Activated T-cell treated with anti-CD3 and anti-CD28 coated beads for 1 hour (primary cell): Measurements from ENCODE around the gene SNRNP70.
A peak's percentile ranks its signal among the peaks of the same experiment; 100 is the strongest.

Source experiments
- DNase-seq: peaks from one replicate; pipeline ENCODE4 v3.0.0-alpha.2; 2020; ENCODE audit warnings: low read depth

Gene SNRNP70

GRCh38 chr19:49102303-49102702, 17.1 kb downstream of the SNRNP70 start:
- no peak for DNase-seq

DNA sequence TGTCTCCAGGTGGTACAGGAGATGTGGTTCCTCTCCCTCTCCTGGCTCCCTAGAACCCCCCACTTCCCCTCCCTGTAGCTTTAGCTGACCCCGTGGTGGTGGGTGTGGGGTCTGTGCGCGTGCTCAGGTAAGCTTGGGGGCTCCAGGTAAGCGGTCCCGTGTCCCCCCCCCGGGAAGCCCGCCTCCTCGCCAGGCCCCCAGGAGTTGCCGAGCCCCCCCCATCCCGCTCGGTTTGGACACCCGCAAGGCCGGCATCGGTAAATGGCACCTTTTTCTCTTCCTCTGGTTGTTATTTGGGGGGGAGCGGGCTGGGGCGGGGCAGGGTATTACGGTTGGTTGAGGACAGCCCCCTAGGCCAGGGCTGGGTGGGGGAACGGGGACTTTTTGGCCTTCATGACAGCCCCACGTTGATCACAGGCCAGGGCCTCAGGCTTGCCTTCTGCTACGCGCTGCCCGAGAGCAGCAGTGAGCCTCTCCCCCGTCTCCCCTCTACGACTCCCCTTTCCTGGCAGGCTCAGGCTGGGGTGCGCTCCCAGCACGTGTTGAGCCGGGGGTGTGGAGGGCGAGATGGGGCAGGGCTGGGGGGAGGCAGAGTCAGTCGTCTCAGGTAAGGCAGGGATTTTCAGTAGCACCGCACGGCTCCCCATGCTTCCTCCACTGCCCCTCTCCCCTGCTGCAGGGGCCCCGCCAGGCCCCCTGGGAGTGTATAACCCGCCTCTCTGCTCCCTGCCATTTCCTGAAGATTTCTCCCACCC, 18.3 kb downstream of the SNRNP70 start:
- DNase-seq: no peak

GRCh38 chr19:49104229-49104864, 19.1 kb downstream of the SNRNP70 start:
- no peak for DNase-seq

DNA sequence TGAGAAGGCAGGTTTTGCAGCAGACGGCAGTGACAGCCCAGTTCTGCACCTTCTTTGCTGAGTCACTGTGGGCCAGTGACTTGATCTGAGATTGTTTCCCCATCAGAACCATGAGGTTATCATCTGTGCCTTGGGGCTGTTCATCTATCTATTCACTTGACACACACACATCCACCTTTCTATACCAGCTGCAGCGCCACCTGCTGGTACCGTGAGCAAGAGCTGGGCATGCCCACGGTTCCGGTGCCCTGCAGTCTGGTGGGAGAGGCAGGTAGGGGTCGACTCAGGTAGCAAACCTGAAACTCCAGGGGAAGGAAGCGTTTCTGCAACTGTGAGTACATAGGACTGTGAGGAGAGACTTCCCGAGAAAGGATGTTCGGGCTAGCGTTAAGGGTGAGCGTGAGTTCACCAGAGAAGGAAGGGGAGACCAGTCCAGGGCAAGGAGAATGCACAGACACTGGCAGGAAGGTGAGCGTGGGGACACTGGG, 21.4 kb downstream of the SNRNP70 start:
- peak; percentile 67 for DNase-seq

DNA sequence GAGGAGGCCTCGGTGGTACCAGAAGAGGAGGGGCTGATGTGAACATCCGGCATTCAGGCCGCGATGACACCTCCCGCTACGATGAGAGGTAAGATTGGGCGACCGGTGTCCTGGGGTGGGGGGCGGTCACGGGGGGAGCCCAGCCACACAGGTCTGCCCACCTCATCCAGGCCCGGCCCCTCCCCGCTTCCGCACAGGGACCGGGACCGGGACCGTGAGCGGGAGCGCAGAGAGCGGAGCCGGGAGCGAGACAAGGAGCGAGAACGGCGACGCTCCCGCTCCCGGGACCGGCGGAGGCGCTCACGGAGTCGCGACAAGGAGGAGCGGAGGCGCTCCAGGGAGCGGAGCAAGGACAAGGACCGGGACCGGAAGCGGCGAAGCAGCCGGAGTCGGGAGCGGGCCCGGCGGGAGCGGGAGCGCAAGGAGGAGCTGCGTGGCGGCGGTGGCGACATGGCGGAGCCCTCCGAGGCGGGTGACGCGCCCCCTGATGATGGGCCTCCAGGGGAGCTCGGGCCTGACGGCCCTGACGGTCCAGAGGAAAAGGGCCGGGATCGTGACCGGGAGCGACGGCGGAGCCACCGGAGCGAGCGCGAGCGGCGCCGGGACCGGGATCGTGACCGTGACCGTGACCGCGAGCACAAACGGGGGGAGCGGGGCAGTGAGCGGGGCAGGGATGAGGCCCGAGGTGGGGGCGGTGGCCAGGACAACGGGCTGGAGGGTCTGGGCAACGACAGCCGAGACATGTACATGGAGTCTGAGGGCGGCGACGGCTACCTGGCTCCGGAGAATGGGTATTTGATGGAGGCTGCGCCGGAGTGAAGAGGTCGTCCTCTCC, 22.6 kb downstream of the SNRNP70 start:
- DNase-seq: no peak

GRCh38 chr19:49109051-49109450, 23.8 kb downstream of the SNRNP70 start:
- DNase-seq: no peak

GRCh38 chr19:49109569-49110233, 24.4 kb downstream of the SNRNP70 start:
- DNase-seq: no peak

DNA sequence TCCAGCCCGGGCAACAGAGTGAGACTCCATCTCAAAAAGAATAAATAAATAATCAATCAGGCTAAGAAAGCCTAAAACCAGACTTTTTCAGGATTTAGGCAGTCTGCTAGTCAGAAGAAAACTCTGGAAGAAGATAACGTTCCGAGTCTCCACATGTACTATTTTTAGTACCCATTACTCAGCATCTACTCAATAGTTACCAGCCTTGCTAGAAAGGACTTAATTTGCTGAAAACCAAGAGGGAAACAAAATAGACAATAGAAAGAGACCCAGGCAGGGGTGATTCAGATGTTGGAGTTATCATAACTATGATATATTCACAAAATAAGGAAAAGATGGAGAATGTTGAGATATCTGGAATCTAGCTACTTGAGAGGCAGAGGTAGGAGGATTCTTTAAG, 25.3 kb downstream of the SNRNP70 start:
- DNase-seq: no peak

- no peak for DNase-seq
These were observed 26.2 kb downstream of the SNRNP70 start for GRCh38 chr19:49111218-49111998.

DNA sequence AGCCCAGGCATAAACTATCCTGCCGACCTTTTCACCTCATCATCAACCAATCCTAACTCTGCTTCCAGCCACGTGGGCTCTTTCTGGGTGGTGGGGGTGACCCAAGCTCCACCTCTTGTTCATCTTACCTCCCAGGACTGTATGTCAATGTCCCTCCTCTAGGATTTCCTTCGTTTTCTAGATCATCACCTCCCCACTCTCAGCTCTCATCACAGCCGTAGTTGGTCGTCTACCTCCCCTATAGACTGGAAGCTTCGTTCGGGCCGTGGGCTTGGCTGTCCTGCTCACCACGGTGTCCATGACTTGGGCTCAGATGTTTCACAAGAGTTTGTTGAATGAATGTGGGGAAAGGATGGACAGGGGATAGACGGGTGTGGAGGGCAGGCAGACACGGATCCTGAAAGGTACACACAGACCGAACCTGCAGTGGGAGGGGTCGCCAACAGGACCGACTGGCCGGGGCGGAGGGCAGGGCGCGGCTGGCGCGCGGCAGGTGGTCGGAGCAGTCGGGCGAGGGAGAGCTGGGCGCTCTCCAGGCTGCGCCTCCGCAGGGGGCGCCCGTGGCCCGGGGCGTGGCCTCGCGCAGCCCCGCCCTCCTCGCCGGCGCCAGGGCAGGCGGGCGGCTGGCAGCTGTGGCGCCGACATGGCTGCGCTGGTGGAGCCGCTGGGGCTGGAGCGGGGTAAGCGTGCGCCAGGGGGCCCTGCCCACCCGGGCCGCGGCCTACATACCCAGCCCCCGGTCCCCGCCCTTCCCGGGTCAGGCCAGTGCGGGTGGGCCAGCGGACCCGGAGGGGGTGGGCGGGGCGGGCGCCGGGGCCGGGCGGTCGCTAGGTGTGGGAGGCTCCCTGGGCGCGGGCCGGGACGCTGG, 28.7 kb downstream of the SNRNP70 start, which contains the start of gene LIN7B:
Gene LIN7B (plus strand): TSS at position 609 of the 868 bp plus-strand sequence. CDS start 35 bp downstream, at position 644.
- peak; percentile 62 for DNase-seq

GRCh38 chr19:49114630-49115363, 29.5 kb downstream of the SNRNP70 start:
- peak; percentile 37 for DNase-seq

DNA sequence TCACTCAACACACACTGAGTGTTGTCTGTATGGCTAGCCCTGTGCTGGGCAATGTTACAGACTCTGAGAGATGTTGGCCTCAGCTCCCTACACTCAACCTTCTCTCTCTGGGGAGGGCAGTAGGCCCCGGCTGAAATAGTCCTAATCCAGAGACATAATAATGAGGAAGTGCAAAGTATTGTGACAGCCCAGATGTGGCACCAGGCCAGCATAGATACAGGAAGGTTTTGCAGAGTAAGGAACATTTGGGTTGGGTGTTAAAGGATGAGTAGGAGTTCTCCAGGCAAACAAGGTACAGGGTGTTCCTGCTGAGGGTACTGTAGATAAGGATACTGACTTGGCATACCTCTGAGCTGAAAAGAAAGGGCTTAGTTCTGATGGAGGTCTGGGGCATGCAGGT, 31.3 kb downstream of the SNRNP70 start:
- DNase-seq: no peak

DNA sequence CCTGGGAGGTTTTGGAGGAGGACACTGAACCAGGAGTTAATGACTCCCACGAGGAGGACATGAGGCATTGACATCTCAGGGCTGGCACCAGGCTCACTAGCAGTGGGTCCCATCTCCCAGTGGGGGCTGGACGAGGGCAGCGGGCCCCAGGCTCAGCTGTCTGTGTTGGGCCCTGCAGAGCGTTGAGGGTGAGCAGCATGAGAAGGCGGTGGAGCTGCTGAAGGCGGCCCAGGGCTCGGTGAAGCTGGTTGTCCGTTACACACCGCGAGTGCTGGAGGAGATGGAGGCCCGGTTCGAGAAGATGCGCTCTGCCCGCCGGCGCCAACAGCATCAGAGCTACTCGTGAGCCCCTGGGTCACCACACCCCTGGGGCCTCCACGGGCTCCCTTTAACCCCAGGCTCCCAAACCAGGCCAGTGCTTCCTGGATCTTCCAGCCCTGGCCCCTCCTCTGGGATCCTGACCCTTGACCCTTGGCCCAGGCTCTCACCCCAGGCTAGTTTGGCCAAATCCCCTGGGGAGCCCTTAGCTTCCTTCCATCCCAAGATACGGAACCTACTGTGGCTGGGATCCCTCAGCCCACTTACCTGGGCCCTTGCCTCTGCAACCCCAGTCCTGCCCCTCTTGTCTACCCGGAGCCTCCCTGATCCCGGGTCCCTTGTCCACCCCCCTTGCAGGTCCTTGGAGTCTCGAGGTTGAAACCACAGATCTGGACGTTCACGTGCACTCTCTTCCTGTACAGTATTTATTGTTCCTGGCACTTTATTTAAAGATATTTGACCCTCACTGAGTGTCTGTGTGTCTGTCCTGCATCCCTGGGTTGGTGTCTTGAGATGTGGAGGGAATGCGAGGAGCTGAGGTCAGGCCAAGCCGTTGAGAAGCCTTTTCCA, 32.7 kb downstream of the SNRNP70 start:
- no peak for DNase-seq

DNA sequence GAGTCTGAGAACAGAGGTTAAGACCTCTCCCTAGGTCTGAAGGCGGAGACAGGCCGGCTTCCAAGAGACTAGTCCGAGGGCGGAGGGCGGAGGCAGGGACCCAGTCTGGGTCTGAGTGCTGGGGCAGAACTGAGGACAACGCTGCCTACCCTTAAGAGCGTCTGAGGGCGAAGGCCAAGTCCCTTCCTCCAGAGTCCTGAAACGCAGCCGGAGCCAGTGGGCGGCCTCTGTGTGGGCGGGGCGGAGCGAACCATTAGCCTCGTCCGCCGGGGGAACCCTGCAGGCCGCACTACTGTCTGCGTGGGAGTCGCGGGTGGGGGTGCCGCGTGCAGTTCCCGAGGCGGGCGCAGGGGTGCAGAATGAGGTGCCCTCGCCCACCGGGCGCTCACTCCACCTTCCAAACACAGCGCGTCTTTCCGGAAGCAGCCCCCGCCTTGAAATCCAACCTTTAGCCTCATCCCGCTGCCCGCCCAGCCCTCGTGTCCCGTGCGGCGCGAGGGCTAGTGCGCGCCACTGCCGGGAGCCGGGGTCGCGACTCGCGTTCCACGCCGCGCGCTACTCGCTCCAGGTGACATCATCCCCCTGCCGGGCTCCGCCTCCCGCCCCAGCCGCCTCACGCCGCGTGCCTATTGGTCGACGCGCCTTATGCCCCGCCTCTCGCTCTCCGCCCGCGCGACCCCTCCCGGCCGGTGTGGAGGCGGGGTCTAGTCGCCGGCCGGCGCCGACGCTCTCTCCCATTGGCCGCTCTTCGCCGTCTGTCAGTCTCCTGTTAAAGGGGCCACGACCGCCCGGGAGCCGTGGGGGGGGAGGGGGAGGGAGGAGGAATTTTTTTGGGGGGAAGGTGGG, 33.5 kb downstream of the SNRNP70 start, which contains the start of gene C19orf73:
Gene C19orf73 (minus strand): TSS at position 579 of the 846 bp plus-strand sequence. CDS start 121 bp downstream, at position 458.
- peak; percentile 93 for DNase-seq

DNA sequence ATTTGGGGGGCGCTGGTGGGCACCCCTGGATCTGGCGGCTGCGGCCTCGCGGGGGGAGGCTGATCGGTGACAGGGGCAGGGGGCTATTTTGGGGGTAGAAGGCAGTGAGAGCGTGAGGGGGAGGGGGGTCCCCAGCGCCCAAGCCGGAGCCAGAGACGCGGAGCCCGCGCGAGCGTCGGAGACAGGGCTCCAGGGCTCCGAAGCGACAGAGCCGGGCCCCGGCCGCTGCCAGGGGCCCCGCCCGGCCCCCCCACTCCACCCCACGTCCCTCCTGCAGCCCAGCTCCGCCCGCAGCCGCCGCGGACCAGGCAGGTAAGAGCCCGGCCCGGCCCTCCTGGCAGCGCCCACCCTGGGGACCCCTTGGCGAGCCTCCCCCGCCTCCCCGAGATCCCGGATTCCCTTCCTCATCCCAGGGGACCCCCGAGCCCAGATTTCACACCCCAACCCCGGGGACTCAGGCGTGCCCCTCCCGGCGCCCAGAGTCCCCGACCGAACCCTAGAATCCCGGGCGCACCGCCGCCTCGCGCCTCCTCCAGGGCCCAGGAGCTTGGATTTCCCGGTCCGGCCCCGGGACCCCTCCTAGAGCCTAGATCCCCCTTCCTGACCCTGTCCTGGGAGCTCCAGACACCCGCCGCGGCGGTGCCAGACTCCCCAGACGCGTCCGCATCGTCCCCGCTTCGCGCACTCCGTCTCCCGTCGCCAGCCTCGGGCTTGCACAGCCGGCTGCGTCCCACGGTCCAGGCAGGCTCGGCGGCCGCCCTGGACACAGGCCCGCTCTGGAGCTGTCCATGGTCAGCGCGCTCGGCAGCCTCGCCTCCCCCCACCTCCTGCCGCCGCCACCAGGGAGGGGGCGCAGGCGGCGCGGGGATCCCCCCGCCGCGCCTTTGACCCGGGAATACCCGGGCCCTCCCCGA, 34.4 kb downstream of the SNRNP70 start, which contains the start of gene PPFIA3:
Gene PPFIA3 (plus strand): TSS at position 134 of the 914 bp plus-strand sequence. CDS start 8,330 bp downstream, outside the sequence.
- DNase-seq: no peak

GRCh38 chr19:49120325-49120683, 35.1 kb downstream of the SNRNP70 start:
- DNase-seq: no peak
